CD14-positive monocyte (primary cell): Measurements from ENCODE around the gene PARVB. TPM values are rescaled to one million over a fixed set of nuclear protein-coding genes. Genes with fewer than 3 reads are reported as not detected.

Experiments
- DNase-seq, 3 donors: peaks; one replicate each; pipeline ENCODE4 v3.0.0-alpha.2; 2011 to 2022
- H2AFZ ChIP-seq: 2 replicates; pipeline ENCODE4 v1.6.0; 2012; ENCODE audit warnings: mild to moderate bottlenecking, low read depth, low read length, inconsistent platforms; ENCODE audit not compliant: insufficient read depth, poor library complexity, severe bottlenecking
- H3K27ac ChIP-seq, 2 donors: 1 replicate in 1 of 2; 2 replicates in 1 of 2; pipeline ENCODE4 v1.5.1; 2012 to 2013; ENCODE audit warnings: low read length in 2 of 2, control low read depth in 1 of 2, inconsistent platforms in 1 of 2, low read depth in 1 of 2, mild to moderate bottlenecking in 1 of 2
- H3K27me3 ChIP-seq, 2 donors: one replicate each; pipeline versions ENCODE4 v1.6.0 to v1.6.1; 2011 to 2013; ENCODE audit warnings: low read length in 2 of 2; ENCODE audit not compliant: control insufficient read depth in 2 of 2, insufficient read depth in 2 of 2
- H3K36me3 ChIP-seq, 2 donors: replicated peaks in 1 of 2; 1 replicate in 1 of 2; 2 replicates in 1 of 2; pipeline versions ENCODE4 v1.5.1 to v1.6.1; 2012 to 2013; ENCODE audit warnings: low read length in 2 of 2, control low read depth in 1 of 2, inconsistent platforms in 1 of 2, mild to moderate bottlenecking in 1 of 2; ENCODE audit not compliant: insufficient read depth in 2 of 2, control insufficient read depth in 1 of 2
- H3K4me1 ChIP-seq, 2 donors: 1 replicate in 1 of 2; 2 replicates in 1 of 2; pipeline versions ENCODE4 v1.5.1 to v1.6.1; 2012 to 2013; ENCODE audit warnings: low read length in 2 of 2, control low read depth in 1 of 2, inconsistent platforms in 1 of 2, mild to moderate bottlenecking in 1 of 2, moderate library complexity in 1 of 2; ENCODE audit not compliant: insufficient read depth in 2 of 2, control insufficient read depth in 1 of 2
- H3K4me2 ChIP-seq: replicated peaks from 2 replicates; pipeline ENCODE3; 2012; ENCODE audit warnings: low read length, moderate library complexity, mild to moderate bottlenecking; ENCODE audit not compliant: poor library complexity, severe bottlenecking; ENCODE audit errors: extremely low read depth
- H3K4me3 ChIP-seq, 3 experiments: fragments of 200-600 bp in 1 of 3; sonication (generic) in 1 of 3; replicated peaks in 1 of 3; 1 replicate in 2 of 3; 2 replicates in 1 of 3; pipeline ENCODE4 v1.5.1; 2011 to 2013; ENCODE audit warnings: low read length in 3 of 3, mild to moderate bottlenecking in 3 of 3, control low read depth in 2 of 3, low read depth in 2 of 3, inconsistent platforms in 1 of 3, moderate library complexity in 1 of 3
- H3K79me2 ChIP-seq: 2 replicates; pipeline ENCODE4 v1.6.0; 2012; ENCODE audit warnings: mild to moderate bottlenecking, control low read depth, inconsistent platforms, low read length, moderate library complexity; ENCODE audit not compliant: insufficient read depth
- H3K9ac ChIP-seq: 2 replicates; pipeline ENCODE4 v1.6.0; 2017; ENCODE audit warnings: low read length, mild to moderate bottlenecking; ENCODE audit not compliant: insufficient read depth, poor library complexity, severe bottlenecking
- H3K9me3 ChIP-seq, 2 donors: replicated peaks in 1 of 2; 1 replicate in 1 of 2; 2 replicates in 1 of 2; pipeline versions ENCODE4 v1.5.1 to v1.6.1; 2012 to 2013; ENCODE audit warnings: low read length in 2 of 2, control low read depth in 1 of 2; ENCODE audit not compliant: control insufficient read depth in 1 of 2, insufficient read depth in 1 of 2
- H4K20me1 ChIP-seq: 2 replicates; pipeline ENCODE4 v1.6.0; 2012; ENCODE audit warnings: mild to moderate bottlenecking, low read length, control low read depth, moderate library complexity; ENCODE audit not compliant: insufficient read depth
- H3K27ac Mint-ChIP-seq, 7 donors: one replicate each; pipeline ENCODE4 v1.8.0; 2020; ENCODE audit warnings: mild to moderate bottlenecking in 7 of 7, mixed read lengths in 7 of 7, moderate library complexity in 6 of 7, inconsistent platforms in 2 of 7
- H3K27me3 Mint-ChIP-seq, 3 donors: one replicate each; pipeline ENCODE4 v1.8.0; 2021 to 2022; ENCODE audit warnings: low read depth in 3 of 3, mild to moderate bottlenecking in 3 of 3, mixed read lengths in 3 of 3, moderate library complexity in 3 of 3, inconsistent platforms in 1 of 3
- H3K36me3 Mint-ChIP-seq, 2 donors: one replicate each; pipeline ENCODE4 v1.8.0; 2020; ENCODE audit warnings: mixed read lengths in 2 of 2, inconsistent platforms in 1 of 2, mild to moderate bottlenecking in 1 of 2
- H3K4me1 Mint-ChIP-seq: one replicate; pipeline ENCODE4 v1.8.0; 2020; ENCODE audit warnings: mild to moderate bottlenecking, mixed read lengths
- H3K4me3 Mint-ChIP-seq, 2 donors: one replicate each; pipeline ENCODE4 v1.8.0; 2020; ENCODE audit warnings: mild to moderate bottlenecking in 2 of 2, mixed read lengths in 2 of 2, moderate library complexity in 1 of 2
- H3K9me3 Mint-ChIP-seq, 7 donors: one replicate each; pipeline ENCODE4 v1.8.0; 2020 to 2022; ENCODE audit warnings: mixed read lengths in 7 of 7, mild to moderate bottlenecking in 6 of 7, moderate library complexity in 6 of 7, inconsistent platforms in 2 of 7
- WGBS: methylation state at CpG from one replicate; pipeline ENCODE4 v1.1.5; 2013; ENCODE audit warnings: missing lambda C conversion rate; ENCODE audit not compliant: insufficient coverage; 5-methylcytosine and 5-hydroxymethylcytosine counted together
- intact Hi-C, 2 donors: fragments of 100-400 bp; cut with micrococcal nuclease; formaldehyde crosslinking; loops; one replicate each; pipeline versions ENCODE4 v1.15.0 to v1.15.1; 2023
- polyA plus RNA-seq, 3 donors: library from polyadenylated mRNA; depleted of rRNA in 1 of 3; unstranded in 2 of 3; stranded (reverse) in 1 of 3; fragments of 300-500 nt in 2 of 3; fragments of >200 nt in 1 of 3; fragmentation: Illumina TruSeq in 2 of 3; gene quantifications; 1 replicate in 2 of 3; 2 replicates in 1 of 3; pipeline ENCODE4 v1.2.3, GENCODE V29; 2012 to 2021
- TF ChIP-seq, protein P1 (sequence below): fragments of 200-600 bp; IDR thresholded peaks from one replicate; pipeline ENCODE4 v1.8.0; 2022; ENCODE audit warnings: antibody characterized with exemption, mild to moderate bottlenecking

PARVB gene
- polyA plus RNA-seq, 3 donors = 13.4 to 38.5 (median 17.9) TPM

DNA sequence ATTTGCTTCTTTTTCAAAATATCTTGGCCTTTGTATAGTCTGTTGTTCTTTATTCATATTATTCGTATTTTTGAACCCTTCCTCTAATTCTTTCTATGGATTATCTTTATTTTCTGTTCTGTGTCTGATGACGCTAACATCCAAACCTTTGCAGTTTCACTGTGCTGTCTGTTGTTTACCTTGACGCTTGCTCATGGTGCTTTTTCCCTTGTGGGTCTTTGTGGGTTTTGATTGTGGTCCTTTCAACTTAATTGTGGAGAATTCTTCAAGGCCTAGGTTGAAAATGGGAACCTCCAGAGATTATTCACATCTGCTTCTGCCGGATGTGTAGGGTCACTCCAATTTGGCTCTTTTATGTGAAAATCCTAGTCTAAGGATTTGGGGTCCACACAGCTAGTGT is 191.2 kb downstream of the PARVB start:
- TF ChIP-seq, protein P1, sequence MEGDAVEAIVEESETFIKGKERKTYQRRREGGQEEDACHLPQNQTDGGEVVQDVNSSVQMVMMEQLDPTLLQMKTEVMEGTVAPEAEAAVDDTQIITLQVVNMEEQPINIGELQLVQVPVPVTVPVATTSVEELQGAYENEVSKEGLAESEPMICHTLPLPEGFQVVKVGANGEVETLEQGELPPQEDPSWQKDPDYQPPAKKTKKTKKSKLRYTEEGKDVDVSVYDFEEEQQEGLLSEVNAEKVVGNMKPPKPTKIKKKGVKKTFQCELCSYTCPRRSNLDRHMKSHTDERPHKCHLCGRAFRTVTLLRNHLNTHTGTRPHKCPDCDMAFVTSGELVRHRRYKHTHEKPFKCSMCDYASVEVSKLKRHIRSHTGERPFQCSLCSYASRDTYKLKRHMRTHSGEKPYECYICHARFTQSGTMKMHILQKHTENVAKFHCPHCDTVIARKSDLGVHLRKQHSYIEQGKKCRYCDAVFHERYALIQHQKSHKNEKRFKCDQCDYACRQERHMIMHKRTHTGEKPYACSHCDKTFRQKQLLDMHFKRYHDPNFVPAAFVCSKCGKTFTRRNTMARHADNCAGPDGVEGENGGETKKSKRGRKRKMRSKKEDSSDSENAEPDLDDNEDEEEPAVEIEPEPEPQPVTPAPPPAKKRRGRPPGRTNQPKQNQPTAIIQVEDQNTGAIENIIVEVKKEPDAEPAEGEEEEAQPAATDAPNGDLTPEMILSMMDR = no peak
- Mint-ChIP-seq H3K27me3 (peaks cover 1 to 9% (median 3%) of the 10 kb centered on the region in 3 donors), H3K36me3 (peaks cover 0 to 3% of the 10 kb centered on the region in 2 donors), H3K4me1 (peaks cover 12% of the 10 kb centered on the region), H3K4me3 (no peak overlapping the region), H3K27ac (no peak overlapping the region), H3K9me3 (peaks cover 0 to 3% (median 0%) of the 10 kb centered on the region in 7 donors)
- Histone ChIP-seq H3K4me2 (no peak overlapping the region), H3K27me3 (no peaks in the 10 kb centered on the region), H3K79me2 (no peaks in the 10 kb centered on the region), H3K4me1 (peaks cover 6 to 7% of the 10 kb centered on the region in 2 donors), H3K9me3 (peaks cover 0 to 7% of the 10 kb centered on the region in 2 donors), H3K36me3 (peaks cover 0 to 9% of the 10 kb centered on the region in 2 donors), H3K4me3 (no peak overlapping the region), H2AFZ (no peak overlapping the region), H3K9ac (no peak overlapping the region), H4K20me1 (peaks cover 5% of the 10 kb centered on the region), H3K27ac (no peak overlapping the region)
- intact Hi-C loops = no loop called here
- 70% methylated on average over 2 of the region's 4 CpGs for WGBS
- no peak for DNase-seq

DNA sequence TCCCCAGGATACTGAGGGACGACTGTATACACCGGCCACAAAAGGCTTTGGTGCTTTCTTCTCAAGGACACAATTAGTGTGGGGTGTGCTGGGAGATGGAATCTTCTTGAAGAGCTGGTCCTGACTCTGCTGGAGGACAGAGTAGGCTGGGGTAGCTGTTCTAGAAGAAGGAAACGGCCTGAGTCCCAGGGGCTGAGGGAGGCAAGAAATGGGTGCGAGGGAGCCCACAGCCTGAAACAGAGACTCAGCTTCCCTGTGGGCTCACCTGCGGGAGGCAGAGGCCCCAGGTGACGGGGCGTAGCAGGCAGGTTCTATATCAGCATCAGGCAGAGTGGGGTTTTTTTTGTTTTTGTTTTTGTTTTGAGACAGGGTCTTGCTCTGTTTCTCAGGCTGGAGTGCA is 193.2 kb downstream of the PARVB start:
- H3K36me3 ChIP-seq = peaks cover 0 to 9% of the 10 kb centered on the region in 2 donors
- H2AFZ ChIP-seq = no peak overlapping the region
- no peak overlapping the region for H3K9ac ChIP-seq
- WGBS = 96% methylated on average over 4 of the region's 7 CpGs
- TF ChIP-seq, protein P1 = no peak
- no peaks in the 10 kb centered on the region for H3K4me1 ChIP-seq
- no peak for DNase-seq
- no peak overlapping the region for H3K4me3 ChIP-seq
- H3K4me2 ChIP-seq = no peak overlapping the region
- H3K27ac ChIP-seq = no peak overlapping the region
- Mint-ChIP-seq H3K4me1 (no peaks in the 10 kb centered on the region), H3K36me3 (no peaks in the 10 kb centered on the region), H3K27ac (no peak overlapping the region), H3K4me3 (no peak overlapping the region), H3K9me3 (peaks cover 0 to 5% (median 3%) of the 10 kb centered on the region in 7 donors), H3K27me3 (peaks cover 3 to 9% (median 5%) of the 10 kb centered on the region in 3 donors)
- peaks cover 0 to 7% of the 10 kb centered on the region in 2 donors for H3K9me3 ChIP-seq
- H3K27me3 ChIP-seq = no peaks in the 10 kb centered on the region
- no peaks in the 10 kb centered on the region for H3K79me2 ChIP-seq
- intact Hi-C loops = no loop called here
- no peaks in the 10 kb centered on the region for H4K20me1 ChIP-seq
